Measurements from ENCODE around the gene SLK.
A peak's percentile ranks its signal among the peaks of the same experiment; 100 is the strongest.

Gene SLK

DNA sequence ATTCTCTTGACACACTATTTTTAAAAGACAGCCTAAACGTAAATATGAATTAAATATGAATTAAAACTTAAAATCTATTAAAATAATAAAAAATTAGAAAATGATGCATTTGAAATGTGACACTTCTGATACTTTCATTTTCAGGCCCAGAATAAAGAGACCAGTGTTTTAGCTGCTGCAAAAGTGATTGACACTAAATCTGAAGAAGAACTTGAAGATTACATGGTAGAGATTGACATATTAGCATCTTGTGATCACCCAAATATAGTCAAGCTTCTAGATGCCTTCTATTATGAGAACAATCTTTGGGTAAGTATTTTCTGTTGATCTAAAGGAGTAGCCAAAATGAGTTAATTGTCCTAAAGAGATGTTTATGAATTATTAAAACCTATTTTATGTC is 23.6 kb downstream of the SLK start:
- DNase-seq (ENCODE audit: low spot score): no peak

DNA sequence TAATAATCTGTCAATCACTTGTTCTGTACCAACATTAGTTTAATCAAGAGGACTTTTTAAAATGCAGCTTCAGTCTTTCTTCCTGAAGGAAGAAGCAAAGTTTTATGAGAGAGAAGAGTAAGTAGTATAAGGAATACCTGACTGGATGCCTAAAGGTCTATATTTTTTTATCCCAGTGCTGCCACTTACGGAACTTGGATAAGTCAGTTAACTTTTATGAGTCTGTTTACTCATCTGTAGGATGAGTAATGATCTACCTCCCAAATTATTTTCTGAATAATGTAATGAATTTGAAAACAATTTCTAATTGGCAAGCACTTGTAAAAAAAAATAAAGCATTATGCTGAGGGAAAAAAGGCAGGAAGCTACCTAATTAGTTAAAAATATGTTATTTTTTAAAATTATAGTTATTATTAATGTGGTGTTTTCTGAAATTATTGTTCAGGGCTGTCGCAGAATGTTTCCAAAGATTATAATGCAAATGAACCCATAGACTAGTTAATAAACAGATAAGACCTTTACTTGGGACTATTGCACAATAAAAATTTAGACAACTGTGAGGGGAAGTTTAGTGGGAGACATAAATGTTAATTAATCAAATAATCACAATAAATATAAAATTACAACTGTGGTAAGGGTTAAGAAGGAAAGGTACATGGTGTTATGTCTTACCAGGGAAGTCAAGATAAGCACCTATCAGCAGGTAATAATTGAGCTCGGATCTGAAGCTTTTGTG is 24.6 kb downstream of the SLK start:
- no peak for DNase-seq (ENCODE audit: low spot score)

DNA sequence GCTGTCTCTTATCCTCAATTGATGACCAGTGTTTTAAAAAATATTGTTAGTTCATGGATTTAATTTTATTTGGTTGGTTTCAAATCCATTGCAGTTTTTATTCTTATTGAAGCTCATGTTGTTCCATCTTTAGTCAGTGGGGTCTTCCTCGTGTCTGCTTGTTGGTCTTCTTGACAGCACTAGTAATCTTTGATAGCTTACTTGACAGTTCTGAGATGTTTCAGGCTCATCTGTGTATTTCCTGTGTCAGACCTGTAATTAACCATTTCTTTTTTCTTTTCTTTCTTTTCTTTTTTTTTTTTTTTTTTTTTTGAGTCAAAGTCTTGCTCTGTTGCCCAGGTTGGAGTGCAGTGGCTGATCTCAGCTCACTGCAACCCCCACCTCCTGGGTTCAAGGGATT is 28.2 kb downstream of the SLK start:
- no peak for DNase-seq (ENCODE audit: low spot score)

DNA sequence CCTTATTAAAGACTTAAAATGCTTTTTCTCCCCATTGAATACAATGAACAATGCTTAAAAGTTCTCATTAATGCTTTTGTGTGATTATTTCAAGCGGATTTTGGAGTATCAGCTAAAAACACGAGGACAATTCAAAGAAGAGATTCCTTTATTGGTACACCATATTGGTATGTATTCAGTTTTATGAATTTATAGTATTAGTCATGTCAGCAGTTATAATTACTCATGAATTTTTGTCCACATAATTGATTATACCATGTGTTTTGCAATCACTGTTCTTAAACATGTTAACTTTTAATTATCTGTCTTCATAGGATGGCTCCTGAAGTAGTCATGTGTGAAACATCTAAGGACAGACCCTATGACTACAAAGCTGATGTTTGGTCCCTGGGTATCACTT is 31.9 kb downstream of the SLK start:
- no peak for DNase-seq (ENCODE audit: low spot score)

DNA sequence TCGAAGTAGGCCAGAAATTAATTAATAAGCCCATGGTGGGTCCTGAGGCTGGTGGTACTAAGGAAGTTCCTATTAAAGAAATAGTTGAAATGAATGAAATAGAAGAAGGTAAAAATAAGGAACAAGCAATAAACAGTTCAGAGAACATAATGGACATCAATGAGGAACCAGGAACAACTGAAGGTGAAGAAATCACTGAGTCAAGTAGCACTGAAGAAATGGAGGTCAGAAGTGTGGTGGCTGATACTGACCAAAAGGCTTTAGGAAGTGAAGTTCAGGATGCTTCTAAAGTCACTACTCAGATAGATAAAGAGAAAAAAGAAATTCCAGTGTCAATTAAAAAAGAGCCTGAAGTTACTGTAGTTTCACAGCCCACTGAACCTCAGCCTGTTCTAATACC is 36.0 kb downstream of the SLK start:
- DNase-seq (ENCODE audit: low spot score): no peak

DNA sequence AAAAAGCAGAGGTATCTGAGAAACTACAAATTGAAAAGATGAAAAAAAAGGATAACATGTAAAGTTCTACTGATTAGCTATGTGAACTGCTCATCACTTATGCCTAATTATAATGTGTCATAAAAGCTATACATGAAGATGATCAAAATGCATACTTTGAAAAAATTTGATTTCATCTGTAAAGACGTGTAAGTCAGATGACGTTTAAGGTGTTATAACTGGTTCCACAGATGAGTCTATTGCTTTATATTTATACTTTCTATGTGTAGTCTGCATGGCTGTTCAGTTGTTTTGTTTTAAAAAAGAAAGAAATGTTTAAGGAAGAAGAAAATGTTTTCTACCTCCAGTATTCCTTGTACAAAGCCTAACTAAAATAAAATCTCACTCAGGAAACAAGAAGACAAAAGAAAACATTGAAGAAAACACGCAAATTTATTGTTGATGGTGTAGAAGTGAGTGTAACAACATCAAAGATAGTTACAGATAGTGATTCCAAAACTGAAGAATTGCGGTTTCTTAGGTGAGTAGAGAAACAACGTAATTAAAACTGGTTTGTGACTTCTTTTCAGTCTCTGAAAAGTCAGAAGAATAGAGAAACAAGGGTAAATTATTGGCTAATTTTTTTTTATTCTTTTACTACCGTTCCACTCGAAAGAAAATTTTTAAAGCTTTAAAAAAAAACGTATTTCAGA is 38.4 kb downstream of the SLK start:
- DNase-seq (ENCODE audit: low spot score): no peak

DNA sequence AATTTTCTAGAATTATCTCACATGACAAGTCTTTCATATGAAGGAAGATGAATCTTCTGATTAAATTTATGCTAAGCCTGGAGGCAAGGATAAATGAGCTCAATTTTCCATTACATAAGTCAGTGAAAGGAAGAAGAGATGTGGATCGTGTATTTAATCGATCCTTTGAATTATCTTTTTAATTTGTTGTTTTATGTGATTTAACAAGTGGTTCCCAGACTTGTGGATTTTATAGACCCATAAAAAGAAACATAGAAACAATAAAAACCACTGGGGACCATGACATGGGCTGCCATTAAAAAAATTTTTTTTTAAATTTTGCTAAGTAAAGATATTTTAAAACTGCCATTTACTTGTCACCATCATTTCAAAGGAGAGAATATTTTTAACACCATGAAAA is 45.0 kb downstream of the SLK start:
- DNase-seq (ENCODE audit: low spot score): no peak

DNA sequence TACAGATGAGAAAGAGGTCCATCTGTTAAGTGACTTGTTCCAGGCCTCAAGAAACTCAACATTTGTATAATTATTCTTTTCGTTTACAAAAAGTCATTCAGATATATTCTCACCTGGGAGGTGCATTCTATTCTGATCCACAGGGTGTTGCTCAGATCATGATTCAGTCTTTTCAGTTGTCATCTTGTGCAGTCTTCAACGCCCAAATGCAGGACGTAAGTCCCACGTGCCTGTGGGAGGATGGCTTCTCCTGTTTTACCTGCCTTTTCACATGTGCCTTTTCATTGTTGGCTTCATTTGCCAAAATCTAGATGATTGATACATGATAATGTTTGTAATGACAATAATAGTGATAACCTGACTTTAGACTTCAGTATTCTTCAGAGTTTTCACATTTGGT is 46.5 kb downstream of the SLK start:
- no peak for DNase-seq (ENCODE audit: low spot score)

DNA sequence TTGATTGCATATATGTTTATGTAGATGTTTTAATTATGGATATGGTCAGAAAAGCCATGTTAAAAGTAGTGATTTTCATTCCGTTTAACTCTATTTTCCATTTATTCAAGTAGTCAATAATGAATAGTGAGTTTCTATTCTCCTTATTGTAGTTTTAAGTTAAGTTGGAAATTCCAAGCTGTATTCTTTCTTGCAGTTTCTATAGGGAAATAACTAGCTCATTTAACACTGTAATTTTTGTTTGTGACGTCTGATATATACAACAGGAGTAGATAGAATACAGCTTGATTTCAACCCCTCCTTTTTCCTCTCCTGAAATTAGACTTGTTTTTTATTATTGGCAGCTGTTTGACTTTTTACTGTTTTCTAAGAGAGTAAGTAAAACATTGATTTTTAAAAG is 47.2 kb downstream of the SLK start:
- DNase-seq (ENCODE audit: low spot score): no peak

DNA sequence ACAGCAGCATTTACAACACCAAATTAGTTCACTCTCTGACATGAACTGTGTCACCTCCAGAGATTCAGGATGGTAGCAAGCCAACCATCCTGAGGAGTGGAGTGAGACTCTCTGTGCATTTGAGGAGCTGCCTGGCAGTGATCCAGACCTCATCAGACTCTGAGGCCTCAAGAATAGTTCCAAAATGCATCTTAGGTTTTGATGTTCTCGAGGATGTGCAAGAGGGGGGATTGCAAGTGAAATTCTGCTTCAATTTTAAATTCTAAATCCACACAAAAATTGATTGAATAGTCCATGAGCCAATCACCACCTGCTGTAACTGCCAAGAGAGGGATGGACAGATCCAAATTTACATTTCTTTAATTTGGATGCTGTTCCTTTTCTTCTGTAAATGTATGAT is 49.7 kb downstream of the SLK start:
- no peak for DNase-seq (ENCODE audit: low spot score)

DNA sequence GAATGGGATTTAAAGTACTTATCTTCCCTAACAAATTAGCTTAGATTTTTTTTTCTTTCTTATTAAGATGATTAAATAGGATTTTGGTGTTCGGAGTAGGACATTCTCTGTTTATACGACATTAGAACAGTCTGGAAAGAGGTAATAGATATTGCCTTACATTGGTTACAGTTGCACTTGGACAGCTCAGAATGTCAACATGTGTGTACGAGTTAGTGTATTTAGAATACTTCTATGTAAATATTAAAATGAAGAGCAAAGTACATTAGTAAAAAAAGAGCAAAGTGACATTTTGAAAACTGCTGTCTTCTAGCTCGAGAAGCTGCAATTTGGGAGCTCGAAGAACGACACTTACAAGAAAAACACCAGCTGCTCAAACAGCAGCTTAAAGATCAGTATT is 51.5 kb downstream of the SLK start:
- DNase-seq (ENCODE audit: low spot score): no peak

DNA sequence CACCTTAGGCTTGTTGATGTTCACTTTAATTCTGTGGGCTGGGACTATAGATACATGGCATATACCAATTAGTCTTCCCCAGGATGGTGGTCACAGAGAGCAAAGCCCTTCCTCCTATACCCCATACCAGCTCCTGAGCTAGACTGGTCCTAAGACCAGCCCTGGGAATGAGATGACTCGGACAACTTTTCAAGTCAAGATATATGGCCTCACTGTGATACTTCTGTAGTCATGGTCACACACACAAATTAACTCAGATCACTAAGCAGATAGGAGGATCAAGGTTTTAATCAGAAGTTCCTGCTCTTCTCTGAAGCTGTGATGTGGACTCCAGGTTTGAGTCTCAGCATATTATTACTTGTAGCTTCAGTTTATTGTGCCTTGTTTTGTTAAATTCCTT is 53.1 kb downstream of the SLK start:
- no peak for DNase-seq (ENCODE audit: low spot score)

DNA sequence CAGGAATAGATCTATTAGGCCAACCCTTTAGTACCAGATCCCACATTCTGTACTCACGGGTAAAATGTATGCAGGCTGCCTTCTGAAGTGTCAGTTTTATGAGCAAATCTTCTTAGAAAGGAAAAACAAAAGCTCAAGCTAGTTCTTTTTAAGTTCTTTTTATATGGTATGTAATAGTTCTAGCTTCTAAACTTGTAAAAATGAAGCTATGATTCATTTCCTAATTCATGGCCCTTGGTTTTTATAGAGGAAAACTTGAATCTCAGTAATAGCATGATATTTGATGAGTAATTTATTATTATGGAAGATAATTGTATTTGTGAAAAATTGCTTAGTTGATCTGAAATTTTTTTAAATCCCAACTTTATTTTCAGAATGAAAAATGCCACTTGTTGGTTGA is 54.3 kb downstream of the SLK start:
- DNase-seq (ENCODE audit: low spot score): no peak

DNA sequence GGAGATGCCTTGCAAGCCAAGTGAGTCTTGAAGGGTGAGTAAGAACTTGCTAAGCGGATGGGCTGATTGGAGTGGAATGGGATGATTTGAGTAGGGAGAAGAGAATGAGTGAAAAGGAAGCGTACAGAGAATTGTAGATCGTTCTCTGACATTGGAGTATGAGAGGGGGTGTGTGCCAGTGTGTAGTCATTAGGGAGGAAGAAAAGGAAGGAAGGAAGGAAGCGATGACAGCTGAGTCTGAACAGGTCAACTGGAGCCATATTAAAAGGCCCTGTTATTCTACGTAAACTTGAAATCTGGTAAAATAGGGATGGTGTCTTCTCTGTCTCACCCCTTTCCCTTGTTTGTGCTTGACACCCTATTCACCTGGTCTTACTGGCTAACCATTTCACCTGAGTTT is 55.1 kb downstream of the SLK start:
- DNase-seq (ENCODE audit: low spot score): no peak

DNA sequence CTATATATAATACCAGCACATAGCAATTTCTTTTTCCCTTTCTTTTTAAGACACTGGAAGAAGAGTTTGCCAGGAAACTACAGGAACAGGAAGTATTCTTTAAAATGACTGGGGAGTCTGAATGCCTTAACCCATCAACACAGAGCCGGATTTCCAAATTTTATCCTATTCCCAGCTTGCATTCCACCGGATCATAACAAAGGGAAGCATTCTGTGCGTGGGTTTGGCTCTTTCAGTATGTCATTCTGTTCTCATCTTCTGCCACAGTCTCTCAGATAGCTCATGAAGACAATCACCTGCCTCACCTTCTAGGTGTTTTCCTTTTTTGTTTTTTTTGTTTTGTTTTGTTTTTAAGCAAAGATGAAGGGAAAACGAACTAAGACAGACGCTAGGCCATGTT is 58.6 kb downstream of the SLK start:
- no peak for DNase-seq (ENCODE audit: low spot score)

DNA sequence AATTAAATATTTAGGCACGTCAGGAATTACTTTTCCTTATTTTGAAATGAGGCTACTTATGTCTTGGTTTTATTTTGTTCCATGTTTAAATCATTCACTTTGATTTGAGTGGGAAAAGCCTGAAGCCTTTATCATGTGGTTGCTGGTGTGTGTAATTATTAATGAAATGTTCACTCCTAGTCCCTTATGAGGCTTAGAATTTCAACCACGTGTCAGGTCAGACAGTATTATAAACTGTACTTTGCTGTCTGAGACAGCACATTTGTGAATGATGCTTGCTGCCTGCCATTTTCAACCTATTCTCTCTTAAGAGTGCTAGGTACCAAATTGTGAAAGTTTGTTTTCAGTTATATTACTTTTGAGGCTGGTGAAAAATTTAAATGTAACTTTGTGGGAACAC is 59.8 kb downstream of the SLK start:
- no peak for DNase-seq (ENCODE audit: low spot score)

DNA sequence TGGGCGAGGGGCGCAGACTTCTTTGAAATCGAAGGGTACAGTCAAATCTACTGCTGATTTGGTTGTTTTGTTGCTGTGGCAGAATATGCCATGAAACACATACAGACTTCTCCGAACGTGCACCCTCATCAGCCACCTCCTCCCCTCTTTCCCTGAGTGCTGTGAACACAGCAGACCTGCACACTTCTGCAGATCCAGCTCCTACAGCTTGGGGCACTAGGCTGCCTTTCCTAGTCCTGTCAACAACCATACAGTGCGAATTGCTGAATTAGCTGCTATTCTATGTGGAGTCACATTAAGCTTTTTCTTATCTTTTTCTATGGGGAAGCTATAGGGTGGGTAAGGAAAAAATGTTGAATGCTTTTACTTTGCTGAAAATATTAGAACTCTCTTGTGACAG is 61.2 kb downstream of the SLK start:
- DNase-seq (ENCODE audit: low spot score): peak; percentile 82

DNA sequence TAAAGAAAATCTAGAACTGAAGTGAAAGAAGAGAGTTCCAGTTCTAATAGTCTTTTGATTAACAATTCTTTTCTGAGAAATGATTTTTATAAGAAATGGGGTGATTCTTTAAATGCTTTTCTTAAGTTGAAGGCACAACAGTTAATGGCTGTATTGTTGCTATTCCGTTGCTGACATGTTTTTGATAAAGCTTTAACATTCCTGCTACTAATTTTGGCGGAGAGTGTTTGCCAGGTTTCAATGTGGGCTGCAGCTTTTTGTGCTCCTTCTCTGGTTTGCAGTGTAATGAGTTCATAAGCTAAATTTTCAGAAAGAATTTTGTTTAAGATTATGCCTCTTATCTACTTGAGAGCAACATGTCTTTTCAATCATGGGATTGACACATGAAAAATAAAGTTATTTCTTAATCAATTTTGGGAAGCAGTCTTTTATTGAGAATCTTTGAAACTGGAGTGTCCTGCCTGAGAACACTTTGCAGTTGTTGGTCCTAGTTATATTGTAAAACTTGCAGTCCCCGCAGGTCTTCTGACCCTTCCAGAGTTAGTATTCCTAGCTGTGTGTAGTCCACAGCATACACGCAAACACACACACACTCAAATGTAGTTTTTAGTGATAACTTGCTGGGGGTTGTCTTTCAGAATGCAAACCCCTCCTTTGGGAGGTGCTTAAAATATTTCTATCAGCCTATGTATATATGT is 62.0 kb downstream of the SLK start:
- DNase-seq (ENCODE audit: low spot score): peak; percentile 47

DNA sequence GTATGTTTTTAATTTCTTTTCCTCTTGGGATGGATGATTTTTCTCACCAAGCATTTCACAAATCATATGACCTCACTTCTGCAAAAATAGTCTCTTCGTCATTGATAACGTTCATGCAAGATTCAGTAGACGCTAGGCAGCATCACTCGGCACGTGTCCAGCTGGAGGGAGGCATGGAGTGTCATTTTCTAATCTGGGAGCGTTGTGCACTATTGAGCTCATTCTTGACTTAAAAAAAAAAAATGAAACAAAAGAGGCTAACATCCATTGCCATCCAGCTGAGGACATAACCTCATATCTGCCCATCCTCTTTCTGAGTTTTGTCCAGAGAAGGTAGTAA is 62.6 kb downstream of the SLK start:
- DNase-seq (ENCODE audit: low spot score): peak; percentile 91

DNA sequence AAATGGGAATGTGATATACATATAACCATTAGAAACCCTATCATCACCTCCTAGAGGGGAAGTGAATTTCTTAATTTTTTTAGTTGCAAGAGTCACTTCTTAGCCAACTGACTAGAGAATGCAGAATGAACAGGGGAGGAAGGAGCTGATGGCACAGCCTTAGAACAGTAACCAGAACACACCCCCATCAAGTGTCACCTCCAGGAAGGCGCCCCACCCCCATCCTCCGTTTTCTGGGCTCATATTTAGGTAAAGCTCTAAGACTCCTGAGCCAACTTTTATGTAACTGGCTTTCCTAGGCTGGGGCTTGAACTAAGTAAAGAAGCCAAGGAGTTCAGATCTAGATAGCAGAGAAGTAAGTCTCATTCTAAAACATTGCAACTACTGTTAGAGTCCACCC is 64.7 kb downstream of the SLK start:
- no peak for DNase-seq (ENCODE audit: low spot score)

DNA sequence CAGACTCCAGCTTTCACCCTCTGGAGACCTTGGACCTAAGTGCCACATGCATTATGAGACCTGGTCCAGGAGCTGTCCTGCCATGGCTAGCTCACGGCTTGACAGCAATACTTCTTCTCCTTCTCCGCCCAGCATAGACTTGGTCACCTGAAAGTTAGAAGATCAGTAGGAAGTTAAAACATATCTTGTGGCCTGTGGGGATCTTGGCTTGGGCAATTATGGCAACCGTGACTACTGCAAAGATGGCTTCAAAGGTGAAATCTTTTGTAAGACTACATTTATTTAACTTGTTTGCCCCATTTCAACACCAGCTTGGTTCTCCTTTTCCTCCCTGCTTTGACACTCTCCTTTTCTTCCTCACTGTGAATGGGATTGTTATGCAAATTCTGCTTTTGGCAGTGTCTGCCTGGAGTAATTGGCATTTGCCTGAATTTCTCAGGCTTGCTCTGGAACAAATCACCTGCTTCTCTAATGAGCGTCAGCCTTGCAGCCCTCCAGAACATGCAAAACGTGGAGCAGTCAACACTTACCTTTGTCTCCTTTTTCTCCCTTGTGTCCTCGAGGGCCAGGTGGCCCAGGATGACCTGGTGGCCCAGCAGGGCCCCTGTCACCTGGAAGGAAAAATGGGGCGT is 65.3 kb downstream of the SLK start:
- peak; percentile 50 for DNase-seq (ENCODE audit: low spot score)

DNA sequence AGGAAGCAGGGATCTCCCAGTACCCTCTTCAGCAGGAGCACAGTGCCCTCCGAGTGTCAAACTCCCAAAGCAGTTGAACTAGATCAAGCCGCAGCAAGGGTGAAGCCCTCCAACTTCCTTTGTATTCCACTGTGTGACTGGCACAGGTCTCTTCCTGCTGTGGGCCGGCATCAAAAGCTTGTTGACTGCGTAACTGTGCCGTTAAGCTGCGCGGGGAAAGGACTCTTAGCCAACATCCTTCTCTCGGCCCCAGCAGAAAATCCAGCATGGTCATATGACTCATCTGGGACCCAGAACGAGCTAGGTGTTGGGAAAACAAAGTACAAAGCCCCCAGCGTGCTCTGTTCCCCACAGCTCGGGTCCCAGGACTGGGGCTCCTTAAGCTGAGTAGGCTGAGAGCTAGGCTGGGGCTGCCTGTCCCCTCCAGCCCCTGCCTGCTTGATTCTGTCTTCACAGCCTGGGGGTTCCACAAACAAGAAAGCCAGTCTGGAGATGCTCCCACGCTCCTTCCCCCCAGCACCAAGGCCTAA is 66.5 kb downstream of the SLK start:
- no peak for DNase-seq (ENCODE audit: low spot score)

DNA sequence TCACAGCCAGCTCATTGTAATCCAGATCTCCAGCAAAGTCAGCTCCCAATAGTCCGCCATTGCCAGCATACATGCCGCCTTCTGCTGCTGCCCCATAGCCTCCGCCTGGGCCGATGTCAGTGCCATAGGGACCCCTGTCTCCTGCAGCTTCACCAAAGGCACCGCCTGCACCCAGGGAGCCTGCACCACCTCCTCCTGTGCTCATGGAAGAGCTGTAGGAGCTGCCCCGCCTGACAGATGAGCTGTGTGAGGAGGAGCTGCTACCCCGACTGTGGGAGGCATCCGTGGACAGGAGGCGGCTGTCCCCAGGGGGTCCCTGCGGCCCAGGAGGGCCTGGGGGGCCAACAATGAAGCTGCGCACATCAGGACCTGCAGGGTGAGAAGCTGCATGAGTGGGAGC is 67.0 kb downstream of the SLK start:
- no peak for DNase-seq (ENCODE audit: low spot score)
